HG02884 (cell line): ENCODE measurements around the gene SMIM24.
"Not testable (repeated sequence)": the region's sequence is repeated elsewhere in the genome, so short reads cannot be mapped to it uniquely, and the experiment has no call there.

Experiments used
- ATAC-seq: cut with Tn5 transposase; IDR thresholded peaks from one replicate; pipeline ENCODE4 v1.9.1; 2021; ENCODE audit warnings: mild to moderate bottlenecking, moderate library complexity; ENCODE audit not compliant: unreplicated experiment

Gene SMIM24

DNA sequence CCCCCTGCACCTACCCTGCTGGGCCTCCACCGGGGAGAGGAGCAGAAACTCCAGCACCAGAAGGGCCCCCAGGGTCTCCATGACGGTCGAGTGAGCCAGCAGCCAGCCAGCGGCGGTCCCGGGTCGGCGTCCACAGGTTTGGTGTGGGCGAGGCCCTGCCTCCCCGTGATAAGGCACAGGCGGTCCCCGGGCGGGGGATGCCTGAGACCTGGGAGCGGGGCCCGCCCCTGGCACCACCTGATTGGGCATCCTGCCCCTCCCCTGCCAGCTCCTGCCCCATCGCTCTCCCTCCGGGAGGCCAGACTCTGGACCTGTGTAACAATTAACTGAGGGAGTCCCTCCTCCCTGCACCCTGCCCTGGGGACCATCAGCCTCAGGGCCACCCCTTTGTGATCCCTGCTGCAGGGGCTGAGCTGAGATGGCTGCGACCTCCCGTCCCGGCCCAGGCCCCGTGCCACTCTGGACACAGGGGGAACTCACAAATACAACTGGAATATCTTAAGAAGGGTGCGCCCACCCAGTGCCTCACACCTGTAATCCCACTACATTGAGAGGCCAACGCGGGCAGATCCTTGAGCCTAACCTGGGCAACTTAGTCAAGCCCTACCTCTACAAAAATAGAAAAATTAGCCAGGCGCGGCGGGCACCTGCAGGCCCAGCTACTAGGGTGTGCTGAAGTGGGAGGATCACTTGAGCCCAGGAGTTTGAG is at the start of gene SMIM24:
SMIM24 (minus strand) TSS at position 143 of the 709 bp plus-strand sequence; CDS start at position 81, 62 bp downstream.
- ATAC-seq, result no peak

DNA sequence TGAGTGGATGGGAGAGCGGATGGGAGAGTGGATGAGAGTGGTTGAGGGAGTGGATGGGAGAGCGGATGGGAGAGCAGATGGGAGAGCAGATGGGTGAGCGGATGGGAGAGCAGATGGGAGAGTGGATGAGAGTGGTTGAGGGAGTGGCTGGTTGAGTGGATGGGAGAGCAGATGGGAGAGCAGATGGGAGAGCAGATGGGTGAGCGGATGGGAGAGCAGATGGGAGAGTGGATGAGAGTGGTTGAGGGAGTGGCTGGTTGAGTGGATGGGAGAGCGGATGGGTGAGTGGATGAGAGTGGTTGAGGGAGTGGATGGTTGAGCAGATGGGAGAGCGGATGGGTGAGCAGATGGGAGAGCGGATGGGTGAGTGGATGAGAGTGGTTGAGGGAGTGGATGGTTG is 49.0 kb upstream of the SMIM24 start:
- ATAC-seq, result not testable (repeated sequence)

DNA sequence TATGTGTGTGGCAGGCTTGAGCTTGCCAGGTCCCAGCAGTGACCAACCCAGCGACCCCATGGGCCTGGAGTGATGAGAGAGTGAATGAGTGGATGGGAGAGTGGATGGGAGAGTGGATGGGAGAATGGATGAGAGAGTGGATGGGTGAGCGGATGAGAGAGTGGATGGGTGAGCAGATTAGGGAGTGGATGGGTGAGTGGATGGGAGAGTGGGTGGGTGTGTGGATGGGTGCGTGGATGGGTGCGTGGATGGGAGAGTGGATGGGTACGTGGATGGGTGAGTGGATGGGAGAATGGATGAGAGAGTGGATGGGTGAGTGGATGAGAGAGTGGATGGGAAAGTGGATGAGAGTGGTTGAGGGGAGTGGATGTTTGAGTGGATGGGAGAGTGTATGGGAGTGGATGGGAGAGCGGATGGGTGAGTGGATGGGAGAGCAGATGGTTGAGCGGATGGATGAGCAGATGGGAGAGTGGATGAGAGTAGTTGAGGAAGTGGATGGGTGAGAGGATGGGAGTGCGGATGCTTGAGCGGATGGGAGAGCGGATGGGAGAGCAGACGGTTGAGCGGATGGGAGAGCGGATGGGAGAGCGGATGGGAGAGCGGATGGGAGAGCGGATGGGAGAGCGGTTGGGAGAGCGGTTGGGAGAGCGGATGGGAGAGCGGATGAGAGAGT is 48.4 kb upstream of the SMIM24 start:
- no peak for ATAC-seq

DNA sequence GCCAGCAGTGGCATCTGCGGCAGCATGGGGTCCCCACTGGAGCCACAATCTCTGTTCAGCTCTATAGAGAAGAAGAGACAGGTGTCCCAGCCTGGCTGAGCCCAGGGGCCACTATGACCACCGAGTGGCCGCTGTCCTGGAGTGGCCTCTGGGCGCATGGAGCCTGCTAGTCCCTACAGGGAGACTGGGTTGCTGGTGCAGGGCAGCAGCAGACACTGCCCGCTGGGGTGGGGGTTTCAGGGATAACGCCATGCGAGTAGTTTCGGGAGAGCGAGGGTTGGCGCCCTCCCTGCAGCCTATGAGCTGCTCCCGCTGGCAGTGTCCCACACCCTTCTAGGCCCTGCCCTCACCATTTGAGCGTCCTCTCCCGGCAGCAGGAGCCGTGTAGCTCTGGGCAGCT is 47.8 kb upstream of the SMIM24 start:
- no peak for ATAC-seq

DNA sequence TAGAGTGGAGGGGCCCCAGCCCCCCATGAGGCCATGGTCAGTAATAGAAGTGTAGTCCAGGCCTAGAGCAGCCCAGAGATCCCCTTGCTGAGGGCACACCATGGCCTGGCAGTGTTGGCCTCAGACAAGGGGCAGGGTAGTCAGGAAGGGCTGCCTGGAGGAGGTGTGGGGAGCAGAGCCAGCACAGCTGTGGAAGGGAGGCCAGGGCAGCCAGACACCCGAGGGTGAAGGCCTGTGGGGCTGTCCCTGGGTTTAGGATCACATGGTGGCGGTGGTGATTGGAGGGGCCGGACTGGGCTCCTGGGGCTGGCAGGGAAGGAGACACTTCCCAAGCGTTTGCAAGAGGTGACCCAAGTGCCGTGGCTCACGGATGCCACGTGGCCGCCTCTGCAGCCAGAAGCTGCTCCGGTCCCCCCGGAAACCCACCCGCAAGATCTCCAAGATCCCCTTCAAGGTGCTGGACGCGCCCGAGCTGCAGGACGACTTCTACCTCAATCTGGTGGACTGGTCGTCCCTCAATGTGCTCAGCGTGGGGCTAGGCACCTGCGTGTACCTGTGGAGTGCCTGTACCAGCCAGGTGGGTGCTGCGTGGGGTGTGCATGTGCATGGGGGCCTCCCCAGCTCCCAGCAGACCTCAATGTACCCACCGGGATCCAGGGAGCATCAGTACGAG is 47.0 kb upstream of the SMIM24 start:
- ATAC-seq, result no peak

DNA sequence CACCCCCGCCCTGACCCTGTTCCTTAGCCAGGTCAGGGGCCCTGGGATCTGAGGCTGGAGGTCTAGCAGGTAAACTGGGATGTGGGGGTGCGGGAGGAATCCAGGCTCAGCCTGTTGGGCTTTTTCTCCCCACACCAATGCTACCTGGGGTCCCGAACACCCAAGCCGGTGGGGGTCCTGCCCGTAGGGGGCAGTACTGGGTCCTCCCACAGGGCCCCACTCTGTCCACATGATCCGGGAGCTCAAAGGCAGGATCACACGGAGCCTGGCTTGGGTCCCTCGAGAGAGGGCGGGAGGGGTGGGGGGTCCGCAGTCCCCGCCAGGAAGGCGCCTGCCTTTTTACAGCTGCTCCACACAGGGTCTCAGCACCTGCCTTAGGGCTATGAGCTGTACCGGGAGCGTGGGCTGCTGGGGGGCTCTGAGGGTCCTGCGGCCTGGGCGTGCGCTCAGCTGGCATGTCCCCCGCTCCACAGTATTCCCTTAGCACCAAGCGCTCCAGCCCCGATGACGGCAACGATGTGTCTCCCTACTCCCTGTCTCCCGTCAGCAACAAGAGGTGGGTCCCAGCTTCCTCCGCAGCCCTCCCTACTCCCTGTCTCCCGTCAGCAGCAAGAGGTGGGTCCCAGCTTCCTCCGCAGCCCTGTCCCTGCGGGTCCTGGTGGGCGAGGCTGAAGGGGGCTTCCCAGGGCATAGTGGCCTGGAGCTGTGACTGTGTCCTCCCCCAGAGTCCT is 46.3 kb upstream of the SMIM24 start:
- ATAC-seq, result no peak

DNA sequence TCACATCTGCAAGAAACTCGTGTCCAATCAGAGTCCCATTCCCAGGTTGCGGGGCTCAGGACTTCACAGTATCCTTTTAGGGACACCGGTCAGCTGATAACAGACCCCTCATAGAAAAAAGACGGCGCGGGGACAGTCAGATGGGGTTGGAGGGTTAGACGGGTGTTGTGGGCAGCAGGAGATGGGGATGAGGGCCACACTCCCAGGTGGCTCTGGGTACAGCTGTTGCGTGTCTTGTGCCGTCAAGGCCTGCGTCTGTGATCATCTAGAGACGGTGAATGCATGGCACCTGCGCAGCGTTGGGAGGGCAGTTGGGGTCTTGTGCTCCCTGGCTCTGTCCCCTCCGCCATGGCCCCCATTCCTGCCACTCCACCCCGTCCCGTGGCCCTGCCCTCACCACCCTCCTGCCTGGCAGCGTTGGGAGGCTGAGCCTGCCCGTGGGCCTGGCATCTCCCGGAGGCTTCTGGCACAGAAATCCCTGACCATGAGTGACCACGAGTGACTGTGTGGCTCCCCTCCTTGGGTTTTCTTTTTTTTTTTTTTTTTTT is 44.7 kb upstream of the SMIM24 start:
- ATAC-seq, result no peak

DNA sequence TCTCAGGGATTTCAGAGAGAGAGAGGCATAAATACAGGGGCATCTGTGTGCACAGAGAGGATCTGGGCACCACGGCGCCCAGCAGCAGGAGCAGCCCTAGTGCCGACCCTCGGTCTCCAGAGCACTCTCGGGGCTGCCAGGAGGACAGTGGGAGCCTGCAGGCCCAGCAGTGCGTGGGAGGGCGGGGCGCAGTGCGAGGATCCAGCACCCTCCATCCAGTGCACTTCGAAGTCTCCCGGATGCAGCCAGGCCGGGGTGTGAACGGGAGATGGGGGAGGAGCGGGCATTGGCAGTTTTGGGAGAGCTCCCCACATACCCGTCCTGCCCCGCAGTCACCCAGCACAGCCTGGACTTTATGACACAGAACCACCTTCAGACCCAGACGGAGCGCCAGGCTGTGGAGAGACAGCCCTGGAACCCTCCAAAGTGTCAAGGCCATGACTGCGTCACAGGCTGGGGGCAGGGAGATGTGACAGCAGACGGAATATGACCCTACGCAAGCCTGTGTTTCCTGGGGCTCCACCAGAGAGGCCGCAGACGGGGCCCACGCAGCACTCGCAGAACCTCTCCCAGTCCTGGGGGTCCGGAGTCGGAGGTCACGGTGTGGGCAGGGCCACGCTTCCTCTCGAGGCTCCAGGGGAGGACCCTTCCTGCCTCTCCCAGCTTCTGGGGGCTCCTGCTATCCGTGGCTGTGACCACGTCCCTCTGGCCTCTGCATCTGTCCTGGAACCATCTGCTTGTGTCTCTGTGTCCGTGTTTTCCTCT is 43.9 kb upstream of the SMIM24 start:
- no peak for ATAC-seq

DNA sequence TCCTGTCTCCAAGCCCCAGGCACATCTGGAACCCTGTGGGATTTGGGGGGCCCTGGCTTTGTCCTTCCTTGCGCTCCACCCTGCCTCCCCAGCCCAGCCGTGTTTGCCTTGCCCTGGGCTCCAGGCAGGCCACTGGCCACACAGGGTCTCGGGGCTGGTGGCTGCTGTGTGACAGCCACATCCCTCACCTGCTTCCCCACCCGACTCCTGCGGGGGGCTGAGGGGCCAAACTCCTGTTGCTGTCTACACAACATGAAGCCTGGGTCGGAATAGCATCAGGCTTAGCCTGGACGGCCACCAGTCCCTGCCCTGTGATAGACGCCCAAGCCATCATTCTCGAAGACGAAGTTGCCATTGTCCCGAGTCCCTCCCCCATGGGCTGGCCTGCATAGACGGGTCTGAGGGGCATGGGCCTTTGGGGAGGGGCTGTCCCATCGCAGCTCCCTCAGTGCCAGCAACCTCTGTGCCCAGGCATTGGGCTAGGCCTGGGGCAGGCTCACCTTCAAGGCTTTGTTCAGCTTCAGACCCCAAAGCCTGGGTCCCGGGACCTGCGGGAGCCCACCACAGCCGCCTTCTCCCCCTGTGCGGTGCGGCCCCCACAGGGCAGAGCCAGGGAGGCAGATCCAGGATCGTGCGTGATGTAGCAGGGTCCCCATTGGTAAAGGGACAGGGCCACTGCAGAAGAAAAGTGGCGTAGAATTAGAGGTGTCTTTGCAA is 43.2 kb upstream of the SMIM24 start:
- ATAC-seq, result no peak

DNA sequence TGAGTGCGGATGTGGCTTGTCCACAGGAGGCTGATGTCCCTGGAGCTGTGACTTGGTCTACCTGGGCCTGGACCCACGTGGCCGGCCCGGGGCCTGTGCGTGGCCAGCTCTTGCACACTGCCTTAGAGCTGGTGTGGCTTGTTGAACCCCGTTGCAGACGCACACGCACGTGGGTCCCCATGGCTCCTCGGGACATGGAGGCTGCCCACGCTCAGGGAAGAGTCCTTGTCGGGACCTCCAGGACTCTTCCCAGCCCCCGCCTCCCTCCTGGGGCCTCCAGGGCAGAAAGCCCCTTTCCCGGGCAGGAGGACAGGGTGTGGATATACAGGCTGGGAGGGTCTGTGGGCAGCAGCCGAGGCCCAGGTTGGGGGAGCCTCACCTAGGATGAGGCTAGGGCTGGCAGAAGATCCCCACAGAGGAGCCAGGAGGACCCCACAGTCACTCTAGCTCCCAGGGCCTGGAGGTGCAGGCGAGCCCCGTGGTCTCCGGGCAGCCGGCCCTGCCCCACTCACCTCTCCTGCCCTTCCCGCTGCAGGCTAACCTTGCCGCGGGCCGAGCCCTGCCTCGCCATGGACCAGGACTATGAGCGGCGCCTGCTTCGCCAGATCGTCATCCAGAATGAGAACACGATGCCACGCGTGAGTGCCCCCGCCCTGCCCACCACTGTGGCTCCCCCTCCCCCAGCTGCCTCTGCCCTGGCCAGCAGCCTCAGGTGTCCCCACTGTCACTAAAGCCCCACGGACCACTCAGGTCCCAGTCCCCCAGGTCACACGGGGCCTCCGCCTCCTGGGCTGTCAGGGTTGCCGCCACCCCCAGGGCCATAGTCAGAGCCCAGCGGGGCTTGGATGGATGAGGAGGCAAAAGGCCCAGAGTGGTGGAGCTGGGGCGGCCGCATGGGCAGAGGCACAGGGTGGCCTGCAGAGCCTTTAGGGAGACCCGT is 42.4 kb upstream of the SMIM24 start:
- no peak for ATAC-seq

DNA sequence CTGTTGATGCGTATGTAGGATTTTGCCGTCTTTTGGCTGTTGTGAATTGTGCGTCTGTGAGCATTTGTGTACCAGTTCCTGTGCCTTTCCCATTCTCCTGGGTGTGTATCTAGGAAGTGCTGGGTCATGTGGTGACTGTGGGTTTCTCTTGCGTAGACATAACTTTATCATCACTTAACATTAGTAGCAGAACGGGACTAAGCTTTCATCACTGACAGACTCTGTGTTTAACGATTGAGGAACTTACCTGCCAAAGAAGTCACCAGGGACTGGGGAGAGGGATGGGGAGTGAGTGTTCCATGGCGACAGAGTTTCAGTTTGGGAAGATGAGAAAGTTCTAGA is 40.8 kb upstream of the SMIM24 start:
- no peak for ATAC-seq

DNA sequence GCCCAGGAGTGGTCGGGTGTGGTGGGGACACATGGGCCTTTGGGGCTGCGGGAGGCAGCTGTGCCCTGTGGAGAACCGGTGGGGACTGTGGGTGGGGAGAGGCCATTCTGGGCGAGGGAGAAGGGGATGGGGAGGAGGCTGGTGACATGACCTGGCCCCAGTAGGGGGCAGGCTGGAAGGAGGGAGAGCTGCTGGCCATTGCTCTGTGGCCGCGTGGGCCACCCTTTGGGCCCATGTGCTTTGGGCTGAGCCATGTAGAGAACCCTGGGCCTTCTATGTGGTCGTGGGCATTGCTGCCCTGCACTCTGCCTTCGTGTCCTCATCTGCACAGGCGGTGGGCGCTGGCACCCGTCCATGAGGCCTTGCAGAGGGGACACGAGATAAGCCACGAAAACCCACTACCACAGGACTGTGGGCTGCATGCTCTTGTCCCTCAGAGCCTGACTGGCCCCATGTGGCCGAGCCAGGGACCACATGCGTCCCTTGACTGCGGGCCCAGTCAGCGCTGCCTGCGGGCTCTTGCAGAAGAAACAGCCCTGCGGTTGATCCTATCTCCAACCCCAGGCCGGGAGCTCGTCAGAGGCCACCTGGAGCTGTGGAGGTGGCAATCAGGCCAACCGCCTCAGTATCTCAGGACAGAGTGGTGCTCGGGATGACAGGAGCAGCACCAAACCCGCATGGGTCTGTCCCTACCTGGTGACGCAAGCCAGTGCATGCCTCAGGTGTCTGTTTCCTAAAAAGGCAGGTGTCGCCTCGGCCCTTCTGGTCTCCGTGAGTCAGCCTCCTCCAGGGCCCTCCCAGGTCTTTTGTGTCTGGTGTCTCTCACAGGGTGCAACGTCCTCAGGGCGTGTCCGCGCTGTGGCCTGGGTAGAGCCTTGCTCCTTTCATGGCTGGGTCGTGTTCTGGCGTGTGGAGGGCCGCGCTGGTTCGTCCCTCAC is 40.1 kb upstream of the SMIM24 start:
- no peak for ATAC-seq

DNA sequence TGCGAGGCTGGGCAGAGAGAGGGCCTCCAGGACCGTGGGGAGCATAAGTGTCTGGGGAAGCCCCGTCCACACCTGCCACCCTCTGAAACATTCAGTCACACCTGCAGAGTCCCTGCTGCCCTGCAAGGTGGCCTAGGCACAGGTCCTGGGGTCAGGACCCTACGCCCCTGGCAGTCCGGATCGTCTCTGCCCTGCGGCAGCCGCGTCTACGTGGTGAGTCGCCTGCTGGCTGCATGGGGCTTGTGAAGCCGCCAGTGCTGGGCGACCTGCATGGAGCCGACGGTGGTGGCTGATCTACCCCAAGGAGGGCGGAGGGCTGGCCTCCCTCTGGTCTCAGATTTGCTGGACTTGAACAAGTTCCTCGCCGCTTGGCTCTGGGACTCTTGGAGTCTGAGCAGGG is 38.8 kb upstream of the SMIM24 start:
- no peak for ATAC-seq

DNA sequence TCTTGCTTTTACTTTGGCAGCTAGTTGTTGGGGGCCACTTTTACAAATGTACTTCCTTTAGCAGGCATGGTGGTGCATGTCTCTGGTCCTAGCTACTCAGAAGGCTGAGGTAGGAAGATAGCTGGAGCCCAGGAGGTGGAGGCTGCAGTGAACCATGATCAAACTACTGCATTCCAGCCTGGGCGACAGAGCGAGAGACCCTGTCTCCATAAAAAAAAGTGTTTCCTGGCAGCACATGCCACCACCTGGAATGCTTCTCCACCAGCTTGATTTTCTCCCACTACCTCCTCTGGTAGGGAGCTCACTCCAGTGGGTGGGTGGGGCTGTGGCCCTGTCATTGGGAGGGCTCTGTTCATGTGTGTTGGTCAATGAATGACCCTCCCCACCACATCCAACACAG is 38.3 kb upstream of the SMIM24 start:
- no peak for ATAC-seq

DNA sequence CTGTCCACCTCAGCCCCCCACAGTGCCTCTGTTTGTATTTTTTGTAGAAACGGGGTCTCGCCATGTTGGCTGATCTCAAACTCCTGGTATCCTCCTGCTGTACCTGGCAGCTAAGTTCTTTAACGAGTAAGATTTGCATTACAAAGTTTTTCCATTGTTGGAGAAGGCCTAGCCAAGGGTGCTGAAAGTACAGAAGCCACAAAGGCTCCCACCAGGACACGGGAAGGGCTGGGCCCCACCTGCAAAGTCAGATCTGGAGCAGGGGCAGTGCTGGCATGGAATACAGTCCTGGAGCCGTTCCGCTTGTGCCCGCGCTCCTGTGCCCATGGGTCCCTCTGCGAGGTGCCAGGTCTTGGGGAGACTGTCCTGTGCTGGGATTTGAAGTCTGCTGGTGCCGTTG is 37.9 kb upstream of the SMIM24 start:
- no peak for ATAC-seq

DNA sequence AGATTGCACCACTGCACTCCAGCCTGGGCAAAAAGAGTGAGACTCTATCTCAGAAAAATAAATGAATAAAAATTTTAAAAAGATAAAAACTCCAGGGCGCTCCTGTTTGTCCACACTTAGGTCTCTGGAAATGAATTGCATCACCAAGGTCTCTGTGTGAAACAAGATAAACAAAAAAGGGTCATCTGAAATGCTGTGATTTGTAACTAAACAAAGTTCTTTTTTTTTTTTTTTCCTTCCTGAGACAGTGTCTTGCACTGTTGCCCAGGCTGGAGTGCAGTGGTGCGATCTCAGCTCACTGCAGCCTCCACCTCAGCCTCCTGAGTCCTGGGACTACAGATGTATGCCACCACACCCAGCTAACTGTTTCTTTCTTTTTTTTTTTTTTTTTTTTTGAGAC is 37.3 kb upstream of the SMIM24 start:
- ATAC-seq, result no peak

DNA sequence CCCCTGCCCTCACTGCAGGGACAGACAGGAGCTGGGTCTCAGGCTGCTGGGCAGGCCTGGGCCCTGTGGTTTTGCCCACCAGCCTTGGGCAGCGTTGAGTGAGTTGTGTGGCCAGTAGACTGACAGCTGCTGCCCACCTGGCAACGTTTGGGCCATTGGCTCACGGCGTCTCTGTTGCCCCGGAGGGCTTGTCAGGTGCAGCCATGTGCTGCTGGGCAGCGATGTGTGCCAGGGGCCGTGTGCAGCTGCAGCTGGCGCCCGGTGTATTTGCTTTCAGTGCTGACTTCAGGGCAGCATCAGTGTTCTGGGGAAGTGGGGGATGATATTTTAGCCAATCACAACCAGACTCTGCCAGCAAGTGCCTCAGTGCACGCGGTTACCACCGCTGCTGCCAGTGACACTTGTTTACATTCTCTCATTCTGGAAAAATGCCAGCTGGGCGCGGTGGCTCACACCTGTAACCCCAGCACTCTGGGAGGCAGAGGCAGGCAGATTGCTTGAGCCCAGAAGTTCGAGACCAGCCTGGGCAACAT is 36.4 kb upstream of the SMIM24 start:
- no peak for ATAC-seq
